ENCODE results near the gene COL23A1.
"Not testable (repeated sequence)": the region's sequence is repeated elsewhere in the genome, so short reads cannot be mapped to it uniquely, and the experiment has no call there.

The COL23A1 gene

GRCh38 chr5:178246624-178247279 is 343.4 kb downstream of the COL23A1 start:
- Histone ChIP-seq H3K27ac (ENCODE audit: low read length) (no peak overlapping the region), H3K9ac (ENCODE audit: low read length) (no peak overlapping the region), H3K4me1 (ENCODE audit: control insufficient read depth, low read depth, low read length) (no peaks in the 10 kb centered on the region), H3K36me3 (ENCODE audit: control insufficient read depth, low read depth, low read length) (no peaks in the 10 kb centered on the region), H3K9me3 (ENCODE audit: control insufficient read depth, low read depth, low read length) (no peaks in the 10 kb centered on the region), H3K27me3 (ENCODE audit: control insufficient read depth, insufficient read depth, low read length) (no peaks in the 10 kb centered on the region), H3K4me3 (ENCODE audit: low read length) (no peak overlapping the region)

GRCh38 chr5:178245389-178245788 is 344.8 kb downstream of the COL23A1 start:
- Histone ChIP-seq H3K27me3 (ENCODE audit: control insufficient read depth, insufficient read depth, low read length) (no peaks in the 10 kb centered on the region), H3K9ac (ENCODE audit: low read length) (no peak overlapping the region), H3K9me3 (ENCODE audit: control insufficient read depth, low read depth, low read length) (no peaks in the 10 kb centered on the region), H3K27ac (ENCODE audit: low read length) (no peak overlapping the region), H3K36me3 (ENCODE audit: control insufficient read depth, low read depth, low read length) (no peaks in the 10 kb centered on the region), H3K4me3 (ENCODE audit: low read length) (no peak overlapping the region), H3K4me1 (ENCODE audit: control insufficient read depth, low read depth, low read length) (no peaks in the 10 kb centered on the region)

GRCh38 chr5:178244576-178244975 is 345.6 kb downstream of the COL23A1 start:
- Histone ChIP-seq H3K9me3 (ENCODE audit: control insufficient read depth, low read depth, low read length) (no peaks in the 10 kb centered on the region), H3K9ac (ENCODE audit: low read length) (no peak overlapping the region), H3K4me3 (ENCODE audit: low read length) (no peak overlapping the region), H3K27ac (ENCODE audit: low read length) (no peak overlapping the region), H3K4me1 (ENCODE audit: control insufficient read depth, low read depth, low read length) (no peaks in the 10 kb centered on the region), H3K27me3 (ENCODE audit: control insufficient read depth, insufficient read depth, low read length) (no peaks in the 10 kb centered on the region), H3K36me3 (ENCODE audit: control insufficient read depth, low read depth, low read length) (no peaks in the 10 kb centered on the region)

- Histone ChIP-seq H3K36me3 (ENCODE audit: control insufficient read depth, low read depth, low read length) (no peaks in the 10 kb centered on the region), H3K4me1 (ENCODE audit: control insufficient read depth, low read depth, low read length) (peaks cover 3% of the 10 kb centered on the region), H3K4me3 (ENCODE audit: low read length) (no peak overlapping the region), H3K27me3 (ENCODE audit: control insufficient read depth, insufficient read depth, low read length) (no peaks in the 10 kb centered on the region), H3K27ac (ENCODE audit: low read length) (no peak overlapping the region), H3K9ac (ENCODE audit: low read length) (no peak overlapping the region), H3K9me3 (ENCODE audit: control insufficient read depth, low read depth, low read length) (no peaks in the 10 kb centered on the region)
These were observed 347.8 kb downstream of the COL23A1 start for GRCh38 chr5:178242416-178242815.

GRCh38 chr5:178241688-178242231 is 348.4 kb downstream of the COL23A1 start:
- Histone ChIP-seq H3K9ac (ENCODE audit: low read length) (no peak overlapping the region), H3K4me1 (ENCODE audit: control insufficient read depth, low read depth, low read length) (peaks cover 3% of the 10 kb centered on the region), H3K27me3 (ENCODE audit: control insufficient read depth, insufficient read depth, low read length) (no peaks in the 10 kb centered on the region), H3K9me3 (ENCODE audit: control insufficient read depth, low read depth, low read length) (no peaks in the 10 kb centered on the region), H3K4me3 (ENCODE audit: low read length) (no peak overlapping the region), H3K36me3 (ENCODE audit: control insufficient read depth, low read depth, low read length) (no peaks in the 10 kb centered on the region), H3K27ac (ENCODE audit: low read length) (no peak overlapping the region)

GRCh38 chr5:178241231-178241663 is 348.9 kb downstream of the COL23A1 start:
- peaks cover 3% of the 10 kb centered on the region for H3K4me1 ChIP-seq (ENCODE audit: control insufficient read depth, low read depth, low read length)
- H3K36me3 ChIP-seq (ENCODE audit: control insufficient read depth, low read depth, low read length) = no peaks in the 10 kb centered on the region
- H3K4me3 ChIP-seq (ENCODE audit: low read length) = no peak overlapping the region
- no peak overlapping the region for H3K9ac ChIP-seq (ENCODE audit: low read length)
- no peaks in the 10 kb centered on the region for H3K9me3 ChIP-seq (ENCODE audit: control insufficient read depth, low read depth, low read length)
- H3K27ac ChIP-seq (ENCODE audit: low read length) = no peak overlapping the region
- no peaks in the 10 kb centered on the region for H3K27me3 ChIP-seq (ENCODE audit: control insufficient read depth, insufficient read depth, low read length)

GRCh38 chr5:178240766-178241165 is 349.4 kb downstream of the COL23A1 start:
- Histone ChIP-seq H3K4me3 (ENCODE audit: low read length) (no peak overlapping the region), H3K27ac (ENCODE audit: low read length) (no peak overlapping the region), H3K9me3 (ENCODE audit: control insufficient read depth, low read depth, low read length) (no peaks in the 10 kb centered on the region), H3K9ac (ENCODE audit: low read length) (no peak overlapping the region), H3K27me3 (ENCODE audit: control insufficient read depth, insufficient read depth, low read length) (no peaks in the 10 kb centered on the region), H3K36me3 (ENCODE audit: control insufficient read depth, low read depth, low read length) (no peaks in the 10 kb centered on the region), H3K4me1 (ENCODE audit: control insufficient read depth, low read depth, low read length) (peaks cover 3% of the 10 kb centered on the region)

GRCh38 chr5:178240341-178240741 is 349.9 kb downstream of the COL23A1 start:
- no peak overlapping the region for H3K9ac ChIP-seq (ENCODE audit: low read length)
- no peaks in the 10 kb centered on the region for H3K36me3 ChIP-seq (ENCODE audit: control insufficient read depth, low read depth, low read length)
- no peak overlapping the region for H3K4me3 ChIP-seq (ENCODE audit: low read length)
- no peak overlapping the region for H3K27ac ChIP-seq (ENCODE audit: low read length)
- H3K9me3 ChIP-seq (ENCODE audit: control insufficient read depth, low read depth, low read length) = no peaks in the 10 kb centered on the region
- H3K27me3 ChIP-seq (ENCODE audit: control insufficient read depth, insufficient read depth, low read length) = no peaks in the 10 kb centered on the region
- H3K4me1 ChIP-seq (ENCODE audit: control insufficient read depth, low read depth, low read length) = peaks cover 3% of the 10 kb centered on the region

GRCh38 chr5:178239626-178240301 is 350.4 kb downstream of the COL23A1 start:
- H3K27ac ChIP-seq (ENCODE audit: low read length); H3K27me3 ChIP-seq (ENCODE audit: control insufficient read depth, insufficient read depth, low read length); H3K9ac ChIP-seq (ENCODE audit: low read length); H3K9me3 ChIP-seq (ENCODE audit: control insufficient read depth, low read depth, low read length); H3K36me3 ChIP-seq (ENCODE audit: control insufficient read depth, low read depth, low read length); H3K4me3 ChIP-seq (ENCODE audit: low read length); H3K4me1 ChIP-seq (ENCODE audit: control insufficient read depth, low read depth, low read length): not testable (repeated sequence)

GRCh38 chr5:178238711-178239592 is 351.2 kb downstream of the COL23A1 start:
- Histone ChIP-seq H3K36me3 (ENCODE audit: control insufficient read depth, low read depth, low read length) (no peaks in the 10 kb centered on the region), H3K4me1 (ENCODE audit: control insufficient read depth, low read depth, low read length) (peaks cover 6% of the 10 kb centered on the region), H3K27ac (ENCODE audit: low read length) (no peak overlapping the region), H3K9me3 (ENCODE audit: control insufficient read depth, low read depth, low read length) (no peaks in the 10 kb centered on the region), H3K27me3 (ENCODE audit: control insufficient read depth, insufficient read depth, low read length) (no peaks in the 10 kb centered on the region), H3K4me3 (ENCODE audit: low read length) (no peak overlapping the region), H3K9ac (ENCODE audit: low read length) (no peak overlapping the region)

GRCh38 chr5:178238313-178238635 is 351.9 kb downstream of the COL23A1 start:
- no peak overlapping the region for H3K27ac ChIP-seq (ENCODE audit: low read length)
- H3K4me1 ChIP-seq (ENCODE audit: control insufficient read depth, low read depth, low read length) = peaks cover 6% of the 10 kb centered on the region
- no peaks in the 10 kb centered on the region for H3K36me3 ChIP-seq (ENCODE audit: control insufficient read depth, low read depth, low read length)
- no peaks in the 10 kb centered on the region for H3K27me3 ChIP-seq (ENCODE audit: control insufficient read depth, insufficient read depth, low read length)
- H3K4me3 ChIP-seq (ENCODE audit: low read length) = no peak overlapping the region
- H3K9ac ChIP-seq (ENCODE audit: low read length) = no peak overlapping the region
- H3K9me3 ChIP-seq (ENCODE audit: control insufficient read depth, low read depth, low read length) = no peaks in the 10 kb centered on the region
